Hematopoietic multipotent progenitor cell (in vitro differentiated cells): ENCODE data around the gene P2RY6. TPM values are rescaled to one million over a fixed set of nuclear protein-coding genes. Genes with fewer than 3 reads are reported as not detected.
A peak's percentile ranks its signal among the peaks of the same experiment; 100 is the strongest.

Source experiments
- DNase-seq, 3 donors: peaks; one replicate each; pipeline ENCODE4 v3.0.0-alpha.2; 2011 to 2015; ENCODE audit warnings: low read depth in 2 of 3, low spot score in 2 of 3
- total RNA-seq: library from RNA; depleted of rRNA; stranded (reverse); fragments of >200 nt; gene quantifications from one replicate; pipeline ENCODE4 v1.2.3, GENCODE V29; 2012

The P2RY6 gene
- total RNA-seq, 1 donor, result 0.27 TPM

DNA sequence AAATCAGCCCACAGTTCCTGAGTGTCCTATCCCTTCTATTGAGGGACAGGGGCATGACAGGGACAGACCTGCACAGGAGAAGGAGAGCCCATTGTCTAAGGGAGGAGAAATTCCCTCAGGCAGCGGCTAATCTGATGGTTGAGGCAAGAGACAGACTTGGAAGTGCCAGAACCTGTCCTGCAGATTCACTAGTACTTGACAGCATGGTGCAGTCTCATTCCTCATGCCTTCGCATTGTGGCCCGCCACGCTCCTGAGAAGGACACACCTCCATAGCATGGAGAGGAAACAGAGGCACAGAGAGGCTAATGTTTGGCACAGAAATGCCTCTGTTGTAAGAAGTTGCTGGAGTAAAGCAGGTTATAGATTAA lies 3.2 kb downstream of the P2RY6 start:
- DNase-seq, result no peak

DNA sequence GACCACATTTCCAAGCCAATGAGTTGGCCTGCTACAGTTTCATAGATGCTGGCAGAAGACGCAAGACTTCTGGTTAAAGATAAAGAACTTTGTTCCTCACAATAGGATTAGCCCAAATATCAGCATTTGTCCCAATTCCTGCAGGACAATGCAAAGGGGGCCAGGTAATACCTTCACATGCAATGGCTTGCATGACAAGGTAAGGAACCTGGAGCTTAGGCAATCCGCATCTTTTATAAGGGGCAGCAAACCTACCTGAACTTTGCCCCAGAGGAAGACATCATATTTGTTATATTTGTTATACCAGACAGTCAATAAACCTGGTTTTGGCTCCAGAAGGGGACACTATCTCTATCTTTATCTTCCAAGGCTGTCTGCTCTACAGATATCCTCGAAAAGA lies 5.3 kb downstream of the P2RY6 start:
- no peak for DNase-seq

DNA sequence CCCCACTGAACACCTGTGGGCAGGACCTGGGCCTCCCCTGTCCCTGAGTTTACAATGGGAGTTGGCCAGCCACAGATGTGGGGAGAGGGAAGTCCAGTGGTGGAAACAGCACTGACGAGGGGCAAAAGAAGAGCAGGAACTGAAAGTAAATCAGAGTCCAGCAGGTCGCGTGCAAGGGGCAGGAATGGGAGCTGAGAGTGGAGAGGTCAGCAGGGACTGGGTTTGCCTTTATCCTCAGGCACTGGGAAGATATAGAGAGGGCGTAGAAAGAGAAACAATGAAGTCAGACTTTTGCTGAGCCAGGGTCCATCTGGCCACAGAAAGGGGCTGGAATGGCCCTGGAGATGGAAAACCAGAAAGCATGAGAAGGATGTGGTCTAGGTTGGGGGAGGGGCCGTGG lies 8.5 kb downstream of the P2RY6 start:
- DNase-seq, result no peak

DNA sequence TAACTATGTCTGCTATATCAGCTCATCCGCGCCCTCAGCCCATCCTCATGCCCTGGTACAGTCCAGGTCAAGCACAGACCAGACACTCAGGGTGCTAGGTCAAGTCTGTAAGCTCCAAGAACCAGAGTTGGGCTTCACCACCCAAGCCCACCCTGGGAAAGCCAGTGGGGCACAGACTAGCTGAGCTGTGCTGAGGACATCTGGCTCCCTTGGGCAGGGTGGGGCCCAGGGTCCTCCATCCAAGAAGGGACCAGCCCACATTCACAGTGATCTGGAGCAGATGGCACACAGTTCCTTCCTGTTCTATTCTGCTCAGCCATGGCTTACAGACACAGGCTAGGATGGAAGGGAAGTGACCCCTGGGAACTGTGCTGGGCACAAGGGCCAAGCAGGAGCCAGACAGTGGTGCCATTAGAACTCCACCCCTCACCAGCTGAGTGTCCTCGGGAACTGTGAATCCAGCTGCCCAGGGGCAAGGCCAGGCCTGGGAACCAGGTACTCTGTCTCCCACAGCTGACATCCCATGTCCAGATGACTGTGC lies 9.1 kb downstream of the P2RY6 start:
- peak in 1 of 3 donors; percentile 28 for DNase-seq

DNA sequence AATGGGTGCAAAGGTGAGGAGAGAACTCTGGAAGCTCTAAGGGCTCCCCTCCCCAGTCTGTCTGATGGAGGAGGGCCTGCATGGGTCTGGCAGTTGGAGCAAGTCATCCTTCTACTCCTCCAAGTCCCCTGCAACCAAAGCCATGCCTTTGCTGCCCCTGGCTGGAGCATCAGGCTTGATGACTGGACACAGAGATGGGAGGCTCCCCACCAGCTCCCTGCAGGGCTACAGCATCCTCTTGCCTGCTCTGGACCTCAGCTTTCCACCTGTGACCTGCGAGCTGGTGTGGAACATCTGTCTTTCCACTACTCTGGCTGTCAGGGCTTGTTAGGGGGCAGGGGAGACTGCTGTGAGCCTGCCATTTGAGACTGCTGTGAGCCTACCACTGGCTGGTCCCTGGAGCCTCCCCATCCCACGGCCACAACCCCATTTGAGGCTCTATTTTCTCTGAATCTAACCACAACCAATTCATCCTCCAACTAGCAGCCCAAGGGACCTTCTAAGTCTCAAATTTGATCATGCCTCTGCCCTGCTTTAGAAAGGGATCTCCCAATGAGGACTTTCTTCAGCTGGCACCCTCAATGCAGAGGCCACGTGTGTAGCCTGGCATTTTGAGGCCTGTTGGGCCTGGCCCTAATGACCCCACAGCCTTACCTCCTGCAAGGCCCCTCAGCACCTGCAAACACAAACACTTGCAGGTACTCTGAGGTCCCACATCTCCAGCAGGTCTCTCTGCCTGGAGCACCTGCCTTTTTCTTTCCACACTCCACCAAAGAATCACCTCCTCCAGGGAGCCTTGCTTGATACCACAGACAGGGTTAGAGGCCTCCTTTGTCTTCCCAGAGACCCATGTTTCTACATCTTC lies 9.9 kb downstream of the P2RY6 start:
- DNase-seq, result no peak

DNA sequence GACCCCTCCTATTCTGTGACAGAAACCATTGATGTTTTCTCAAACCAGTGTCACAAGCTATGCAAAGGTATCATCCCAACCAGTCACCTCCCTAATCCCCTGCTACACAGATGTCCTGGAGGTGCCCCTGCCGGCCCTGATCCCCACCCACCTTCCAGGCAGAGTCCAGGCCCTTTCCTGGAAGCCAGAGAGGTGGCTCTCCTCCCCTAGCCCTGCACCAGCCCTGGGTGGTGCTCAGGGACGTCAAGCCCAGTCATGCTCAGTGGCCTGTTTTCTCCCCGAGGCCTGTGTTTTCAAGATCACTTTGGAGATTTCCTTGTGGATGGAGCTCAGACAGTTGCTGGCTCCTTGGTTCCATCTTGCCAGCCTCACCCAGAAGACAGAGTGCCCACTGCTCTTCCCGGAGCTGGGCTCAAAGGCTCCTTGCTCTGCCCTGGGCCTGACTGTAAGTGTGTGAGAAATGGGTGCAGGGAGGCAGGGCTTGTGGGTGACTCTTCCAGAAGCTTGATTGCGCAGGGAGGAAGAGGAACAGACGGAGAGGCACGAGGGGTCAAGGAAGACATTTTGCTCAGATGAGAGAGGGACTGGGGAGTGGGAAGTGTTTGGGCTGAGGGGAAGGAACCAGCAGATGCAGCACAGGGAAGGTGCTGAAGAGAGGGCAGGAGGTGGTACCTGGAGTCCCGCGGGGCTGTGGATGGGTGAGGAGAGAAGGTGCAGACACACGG lies 11.3 kb downstream of the P2RY6 start:
- no peak for DNase-seq

DNA sequence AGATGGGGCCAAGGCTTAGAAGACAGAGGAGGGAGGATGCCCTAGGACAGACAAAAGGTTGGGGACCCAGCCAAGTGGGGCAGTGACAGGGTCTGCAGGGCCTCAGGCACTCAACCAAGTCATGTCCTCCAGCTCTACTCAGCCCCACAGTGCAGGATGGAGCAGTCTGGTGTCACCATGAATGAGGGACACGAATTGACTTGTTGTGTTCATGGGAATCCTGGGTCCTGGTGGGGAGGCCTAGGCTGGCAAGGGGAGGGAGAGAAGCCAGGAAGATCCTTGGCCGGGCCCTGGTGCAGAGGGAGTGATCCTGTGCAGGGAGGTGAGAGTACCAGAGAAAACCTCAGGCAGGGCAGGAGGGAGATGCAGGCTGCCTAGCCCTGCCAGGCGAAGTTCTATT lies 12.0 kb downstream of the P2RY6 start:
- no peak for DNase-seq

DNA sequence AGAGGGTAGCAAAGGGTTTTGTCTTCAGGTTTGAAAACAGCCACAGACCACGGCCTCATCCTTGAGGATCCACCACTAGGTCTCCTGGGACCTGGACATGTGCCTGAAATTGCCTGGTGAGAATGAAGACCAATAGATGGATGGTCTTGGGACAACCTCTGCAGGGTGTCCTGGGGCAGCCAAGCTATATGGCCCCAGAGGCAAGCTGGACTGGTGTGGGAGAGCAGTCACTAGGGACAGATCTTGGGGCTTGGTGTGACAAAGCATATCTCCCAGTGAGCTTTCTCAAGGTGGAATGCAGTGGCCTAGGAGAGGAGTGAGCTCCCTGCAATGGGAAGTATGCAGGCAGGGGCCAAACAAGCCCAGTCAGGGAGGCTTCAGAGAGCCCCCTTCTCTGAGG lies 13.6 kb downstream of the P2RY6 start:
- no peak for DNase-seq

DNA sequence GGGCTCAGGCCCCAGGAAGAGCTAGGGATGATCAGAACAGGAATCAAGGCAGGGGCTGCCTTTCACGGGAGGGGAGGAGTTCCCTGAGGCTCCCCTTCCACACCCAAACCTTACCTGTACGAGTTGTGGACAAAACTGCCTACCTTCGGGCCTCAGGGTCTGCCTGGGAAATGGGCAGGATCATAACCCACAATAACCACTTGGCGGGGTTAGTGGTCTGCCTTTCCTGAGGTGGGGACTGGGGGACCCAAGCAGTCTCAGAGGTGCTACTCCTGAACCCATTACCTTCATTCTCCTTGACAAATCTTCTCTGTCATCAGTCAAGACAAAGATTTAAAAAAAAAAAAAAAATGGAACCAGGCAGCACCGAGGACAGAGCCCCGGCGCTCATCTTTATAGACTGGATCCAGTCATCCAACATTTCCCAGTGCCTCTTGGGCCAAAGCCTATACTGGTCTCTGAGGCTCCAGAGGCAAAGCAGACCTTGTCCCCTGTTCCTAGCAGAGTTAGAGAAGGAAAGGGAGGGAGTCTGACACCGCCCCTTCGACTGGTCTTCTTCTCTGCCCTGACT lies 14.2 kb downstream of the P2RY6 start:
- DNase-seq, result no peak

DNA sequence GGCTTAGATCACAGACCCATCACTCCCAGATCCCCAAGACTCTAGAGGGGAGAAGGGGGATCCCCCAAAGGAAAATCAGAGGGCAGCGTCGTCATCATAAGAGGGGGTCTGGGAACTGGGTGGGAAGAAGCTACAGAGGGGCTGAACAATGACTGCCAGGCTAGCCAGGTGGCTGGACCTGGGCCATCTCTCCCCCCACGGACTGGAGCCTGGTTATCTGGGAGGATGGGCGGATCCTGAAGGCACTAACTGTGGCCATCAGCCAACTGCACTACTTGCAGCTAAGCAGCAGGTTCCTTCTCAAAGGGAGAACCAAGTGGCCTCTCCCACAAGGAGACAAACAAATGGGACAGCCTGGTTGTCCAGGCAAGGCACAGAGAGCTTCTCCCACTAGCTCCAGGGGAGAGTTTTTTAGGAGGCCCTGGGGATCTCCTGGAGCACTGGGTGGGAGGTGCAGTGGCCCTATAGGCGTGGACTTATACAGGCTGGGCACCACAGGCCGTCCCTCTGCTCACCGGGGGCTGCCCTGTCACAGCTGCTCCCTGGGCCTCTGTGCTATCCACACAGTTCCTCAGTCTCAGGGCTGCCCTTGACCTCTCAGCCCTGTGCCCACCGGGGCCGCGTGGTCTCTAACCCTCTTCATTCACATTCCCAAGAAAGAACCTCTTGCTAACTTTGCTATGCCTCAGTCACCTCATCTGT lies 15.4 kb downstream of the P2RY6 start:
- no peak for DNase-seq

DNA sequence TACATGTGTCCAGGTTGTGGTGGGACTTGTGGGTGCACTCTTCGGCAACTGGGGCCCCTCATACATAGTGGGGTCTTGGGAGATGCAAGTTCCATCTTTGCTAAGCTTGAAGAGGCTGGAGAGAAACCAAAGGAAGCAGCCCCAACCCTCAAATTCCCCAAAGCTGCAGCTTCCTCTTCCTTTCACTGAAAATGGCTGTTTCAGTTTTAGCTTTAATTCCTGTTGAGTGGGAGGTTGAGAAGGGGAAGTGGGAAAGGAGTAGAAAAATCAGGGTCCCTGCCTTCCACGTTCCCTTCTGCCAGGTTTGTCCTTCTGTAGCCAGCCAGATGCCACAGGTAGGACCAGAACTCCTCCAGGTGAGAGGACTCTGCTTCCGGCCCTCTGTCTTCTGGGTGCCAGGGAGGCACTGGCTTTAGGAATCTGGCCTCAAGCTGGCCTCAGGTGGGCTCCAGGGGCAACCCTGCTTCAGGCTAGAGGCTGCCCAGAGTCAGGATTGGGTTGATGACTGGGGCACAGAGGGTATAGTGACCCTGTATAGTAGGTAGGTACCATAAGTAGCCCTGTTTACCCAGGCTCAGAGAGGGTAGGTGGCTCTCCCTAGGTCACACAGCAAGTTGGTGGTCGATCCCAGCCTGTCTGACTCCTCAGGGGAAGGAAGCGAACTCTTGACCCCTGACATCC lies 16.2 kb downstream of the P2RY6 start:
- peak in 2 of 3 donors; percentile 20 to 42 for DNase-seq

DNA sequence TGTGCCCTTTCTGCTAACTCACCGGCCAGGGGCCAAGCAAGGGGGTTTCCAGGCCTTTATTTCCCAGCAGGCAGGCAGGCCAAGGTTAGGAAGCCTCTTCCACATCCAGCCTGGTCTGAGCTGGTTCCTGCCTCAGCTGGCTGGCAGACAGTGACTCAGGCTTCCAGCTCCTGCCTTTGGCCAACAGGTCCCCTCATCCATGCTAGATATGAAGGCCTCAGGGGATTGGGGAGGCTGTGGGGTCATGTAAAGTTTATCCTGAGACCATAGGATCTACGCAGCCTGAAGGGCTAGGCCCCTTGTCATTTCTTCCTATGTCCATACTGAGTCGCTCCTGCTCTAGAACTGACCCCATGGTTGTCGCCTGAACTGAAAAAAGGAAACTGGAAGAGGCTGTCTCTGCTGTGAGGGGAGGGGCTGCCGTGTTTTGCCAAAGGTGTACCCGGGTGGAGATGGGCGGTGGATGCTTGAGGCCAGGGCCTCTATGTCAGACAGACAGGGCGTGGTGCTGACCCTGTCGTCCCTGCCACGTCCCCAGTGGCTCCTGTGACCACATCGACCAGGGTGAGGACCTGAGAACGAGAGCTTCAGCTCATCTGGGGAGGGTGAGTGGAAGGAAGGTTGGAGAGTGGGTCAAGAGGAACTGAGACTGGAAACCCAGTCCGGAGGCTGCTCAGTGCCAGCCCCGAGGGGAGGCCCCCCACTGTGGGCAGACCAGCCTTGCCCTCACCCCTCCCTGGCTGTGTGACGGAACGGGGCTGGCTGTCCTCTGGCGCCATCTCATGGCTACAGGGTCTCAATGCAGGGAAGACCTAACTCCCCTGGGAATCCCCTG lies 17.0 kb downstream of the P2RY6 start:
- peak in 2 of 3 donors; percentile 71 to 74 for DNase-seq

DNA sequence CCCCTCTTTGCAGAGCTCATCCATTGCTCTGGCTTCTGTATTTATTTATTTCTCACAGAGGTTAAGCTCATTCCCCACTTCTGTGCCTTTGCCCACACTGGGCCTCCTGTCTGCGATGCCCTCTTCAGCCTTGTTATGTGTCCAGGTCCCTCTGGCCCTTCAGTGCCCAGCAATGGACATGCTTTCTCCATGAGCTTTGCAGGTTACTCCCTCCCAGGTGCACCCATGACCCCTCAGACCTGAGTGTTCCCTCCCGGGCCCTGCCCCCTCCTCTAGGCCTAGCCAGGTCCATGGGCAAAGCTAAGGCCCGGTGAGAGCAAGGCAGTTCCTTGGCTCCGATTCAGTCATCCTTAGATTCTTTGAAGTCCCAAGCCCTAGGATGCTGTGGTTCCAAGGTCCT lies 18.4 kb downstream of the P2RY6 start:
- DNase-seq, result no peak

DNA sequence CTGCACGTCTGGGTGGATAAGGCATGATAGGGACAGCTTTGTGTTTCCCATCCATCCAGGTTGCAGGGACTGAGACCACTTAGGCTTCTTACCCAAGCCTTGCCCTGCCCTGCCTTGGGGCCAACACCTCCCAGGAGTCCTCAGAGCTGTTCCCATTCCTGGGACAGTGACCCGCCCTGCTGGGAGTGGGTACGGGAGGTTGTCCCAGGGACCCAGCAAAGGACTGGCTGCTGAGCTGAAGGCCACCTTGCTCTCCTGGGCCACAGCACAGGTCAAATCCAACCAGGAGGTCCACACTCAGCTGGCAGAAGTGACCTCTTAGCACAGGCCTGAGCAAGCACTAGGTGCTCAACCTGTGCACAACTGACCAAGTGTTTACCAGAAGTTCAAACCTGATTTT lies 19.1 kb downstream of the P2RY6 start:
- no peak for DNase-seq

DNA sequence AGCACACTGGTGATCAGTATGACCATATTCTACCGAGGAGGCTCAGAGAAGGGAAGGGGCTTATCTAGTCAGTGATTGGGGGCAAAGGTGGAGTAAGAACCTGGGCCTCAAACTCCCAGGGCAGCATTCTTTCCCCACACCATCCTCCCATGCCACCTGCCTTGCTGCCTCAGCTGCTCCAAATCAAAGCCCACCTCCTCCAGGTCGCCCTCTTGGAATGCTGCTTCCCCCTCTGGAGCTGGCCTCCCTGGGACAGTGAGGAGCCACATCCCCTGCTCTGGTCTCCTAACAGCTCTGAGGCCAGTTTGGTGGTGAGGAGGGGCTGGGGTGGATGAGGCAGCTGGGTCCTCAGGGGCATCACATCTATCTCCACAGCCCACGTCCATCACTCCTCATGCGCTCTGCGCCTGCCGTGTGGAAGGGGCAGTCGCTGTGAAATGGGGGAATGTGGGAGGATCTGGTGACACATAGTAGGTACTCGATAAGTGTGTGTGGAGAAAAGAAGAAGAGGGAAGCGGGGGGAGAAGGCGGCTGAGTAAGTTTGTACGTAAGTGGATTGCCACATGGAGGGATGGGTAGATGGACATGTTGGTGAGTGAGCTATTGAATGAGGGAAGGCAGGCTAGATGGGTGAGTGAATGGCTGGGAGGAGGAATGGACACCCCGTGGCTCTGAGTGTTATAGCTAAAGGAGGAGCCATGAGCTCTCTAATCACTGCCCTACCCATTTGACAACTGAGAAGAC lies 19.8 kb downstream of the P2RY6 start:
- DNase-seq, result no peak

DNA sequence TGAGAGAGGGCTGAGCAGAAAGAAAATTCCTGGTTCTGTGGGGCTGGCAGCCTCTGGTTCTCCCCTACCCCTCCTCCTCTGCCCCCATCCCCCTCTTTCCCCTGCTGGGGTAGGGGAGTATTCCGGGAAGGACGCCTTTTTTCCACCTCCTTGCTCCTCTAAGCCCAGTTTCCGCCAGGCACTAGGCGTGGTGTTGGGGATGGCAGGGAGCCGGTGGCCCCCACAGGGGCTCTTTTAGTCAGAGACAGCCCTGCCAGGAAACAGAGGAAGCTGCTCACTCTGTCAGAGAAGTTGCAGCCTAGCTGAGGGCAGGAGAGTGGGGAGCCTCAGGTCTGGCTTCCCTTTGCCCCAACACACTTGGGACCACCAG lies 20.4 kb downstream of the P2RY6 start:
- no peak for DNase-seq

DNA sequence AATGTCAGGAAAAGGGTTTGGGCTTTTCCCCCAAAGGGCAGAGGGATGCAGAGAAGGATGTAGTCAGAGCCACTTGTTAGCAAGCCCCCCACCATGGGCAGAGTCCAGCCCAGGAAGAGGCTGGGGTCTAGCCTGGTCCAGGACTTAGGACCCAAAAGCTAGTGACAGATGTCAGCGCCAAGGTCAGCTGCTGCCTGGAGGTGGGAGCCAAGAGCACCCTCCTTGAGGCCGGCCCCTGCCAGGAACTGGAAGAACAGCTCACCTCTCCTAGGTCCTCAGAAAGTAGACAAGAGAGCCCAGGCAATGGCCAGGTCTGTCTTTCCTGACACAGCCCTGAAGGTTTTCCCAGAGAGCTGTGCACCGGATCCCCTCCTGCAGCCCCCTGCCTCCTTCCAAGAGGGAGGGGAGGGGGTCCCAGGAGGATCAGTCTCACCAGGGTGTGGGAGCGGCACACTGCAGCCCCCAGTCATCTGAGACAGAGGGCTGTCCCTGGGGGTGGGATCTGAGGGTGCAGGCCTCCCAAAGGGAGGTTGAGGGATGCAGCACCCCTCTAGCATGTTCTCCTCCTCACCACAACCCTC lies 21.3 kb downstream of the P2RY6 start:
- DNase-seq, result no peak

DNA sequence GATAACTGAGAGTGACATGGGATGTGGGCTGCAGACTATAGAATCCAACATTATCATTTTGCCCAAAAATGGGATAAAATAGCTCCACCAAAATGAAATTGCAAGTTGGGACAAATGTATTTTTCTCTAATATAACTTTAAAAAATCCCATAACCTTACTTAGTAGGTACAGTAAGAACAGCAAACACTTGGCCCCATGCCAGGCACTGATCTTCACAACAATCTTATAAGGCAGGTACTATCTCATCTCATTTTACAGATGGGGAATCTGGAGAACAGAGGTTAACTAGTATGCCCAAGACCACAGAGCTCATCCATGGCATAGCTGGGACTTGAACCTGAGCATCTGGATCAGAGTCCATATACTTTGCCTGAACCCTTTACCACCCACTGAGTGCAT lies 22.5 kb downstream of the P2RY6 start:
- no peak for DNase-seq
